MM.1S (cell line): ENCODE data around the gene ZNF175.

Experiments
- DNase-seq: peaks from one replicate; pipeline ENCODE4 v3.0.0-alpha.2; 2015
- H2AFZ ChIP-seq: fragments of 300-600 bp; sonication (generic); 2 replicates; pipeline ENCODE4 v1.6.0; 2016; ENCODE audit warnings: antibody characterized with exemption, low read length
- H3F3A ChIP-seq: fragments of 300-600 bp; sonication (generic); 2 replicates; pipeline ENCODE4 v1.6.1; 2016; ENCODE audit warnings: mild to moderate bottlenecking, antibody characterized with exemption, low read length, moderate library complexity, mixed read lengths; ENCODE audit not compliant: insufficient read depth
- H3K27ac ChIP-seq: fragments of 300-600 bp; sonication (generic); 2 replicates; pipeline ENCODE4 v1.5.1; 2016; ENCODE audit warnings: mild to moderate bottlenecking, low read length
- H3K27me3 ChIP-seq: fragments of 300-600 bp; sonication (generic); replicated peaks from 2 replicates; pipeline ENCODE4 v1.6.0; 2016; ENCODE audit warnings: low read length; ENCODE audit not compliant: insufficient read depth
- H3K36me3 ChIP-seq: fragments of 300-600 bp; sonication (generic); replicated peaks from 2 replicates; pipeline ENCODE4 v1.6.1; 2016; ENCODE audit warnings: mild to moderate bottlenecking, low read length, mixed read lengths; ENCODE audit not compliant: insufficient read depth
- H3K4me1 ChIP-seq: fragments of 300-600 bp; sonication (generic); 2 replicates; pipeline ENCODE4 v1.6.1; 2016; ENCODE audit warnings: low read length, mixed read lengths
- H3K4me2 ChIP-seq: fragments of 300-600 bp; sonication (generic); 2 replicates; pipeline ENCODE4 v1.6.0; 2016; ENCODE audit warnings: low read depth, low read length
- H3K4me3 ChIP-seq: fragments of 300-600 bp; sonication (generic); 2 replicates; pipeline ENCODE4 v1.5.1; 2016; ENCODE audit warnings: low read length, mixed read lengths
- H3K79me2 ChIP-seq: fragments of 300-600 bp; sonication (generic); 2 replicates; pipeline ENCODE4 v1.6.1; 2016; ENCODE audit warnings: mixed run types, low read length, mixed read lengths
- H3K9ac ChIP-seq: fragments of 300-600 bp; sonication (generic); 2 replicates; pipeline ENCODE4 v1.6.1; 2016; ENCODE audit warnings: low read length, mixed read lengths
- H3K9me2 ChIP-seq: fragments of 300-600 bp; sonication (generic); replicated peaks from 2 replicates; pipeline ENCODE4 v1.6.1; 2016; ENCODE audit warnings: mild to moderate bottlenecking, low read length, mixed read lengths; ENCODE audit not compliant: insufficient read depth
- H3K9me3 ChIP-seq: fragments of 300-600 bp; sonication (generic); replicated peaks from 2 replicates; pipeline ENCODE4 v1.6.1; 2016; ENCODE audit warnings: mild to moderate bottlenecking, low read length, mixed read lengths; ENCODE audit not compliant: insufficient read depth
- H4K20me1 ChIP-seq: fragments of 300-600 bp; sonication (generic); 2 replicates; pipeline ENCODE4 v1.6.1; 2016; ENCODE audit warnings: mild to moderate bottlenecking, low read length, moderate library complexity, mixed read lengths; ENCODE audit not compliant: insufficient read depth
- CTCF ChIP-seq: fragments of 300-600 bp; sonication (generic); IDR thresholded peaks from 2 replicates; pipeline ENCODE4 v1.5.1; 2016; ENCODE audit warnings: antibody characterized with exemption, low read length, mixed read lengths
- EZH2 ChIP-seq: fragments of 300-600 bp; sonication (generic); optimal IDR thresholded peaks from 2 replicates; pipeline ENCODE3; 2017; ENCODE audit warnings: low read depth, mild to moderate bottlenecking, antibody characterized with exemption, low read length, mixed read lengths
- EZH2phosphoT487 ChIP-seq: fragments of 300-600 bp; sonication (generic); IDR thresholded peaks from 2 replicates; pipeline ENCODE4 v1.6.1; 2018; ENCODE audit warnings: antibody characterized with exemption, low read length

ZNF175 gene

GRCh38 chr19:51593138-51593890, 22.2 kb downstream of the ZNF175 start:
- no peaks in the 10 kb centered on the region for H3K4me1 ChIP-seq
- peak overlapping the region; percentile 52 for H3K4me2 ChIP-seq
- H2AFZ ChIP-seq: peak overlapping the region; percentile 80; the same call in 1 of the 2 replicates
- DNase-seq: no peak
- H3K27ac ChIP-seq: no peak overlapping the region
- peak overlapping the region; percentile 28; the same call in 1 of the 2 replicates for H3K9ac ChIP-seq
- no peaks in the 10 kb centered on the region for H3F3A ChIP-seq
- no peaks in the 10 kb centered on the region for H3K79me2 ChIP-seq
- H3K9me2 ChIP-seq: no peaks in the 10 kb centered on the region
- no peaks in the 10 kb centered on the region for H3K27me3 ChIP-seq
- peak overlapping the region; percentile 69 for H3K4me3 ChIP-seq
- no peak for TF ChIP-seq EZH2phosphoT487
- H4K20me1 ChIP-seq: no peaks in the 10 kb centered on the region
- no peaks in the 10 kb centered on the region for H3K36me3 ChIP-seq
- no peaks in the 10 kb centered on the region for H3K9me3 ChIP-seq

GRCh38 chr19:51593969-51594773, 23.1 kb downstream of the ZNF175 start:
- no peaks in the 10 kb centered on the region for H3K79me2 ChIP-seq
- TF ChIP-seq EZH2 (no peak), EZH2phosphoT487 (no peak), CTCF (no peak)
- peak overlapping the region; percentile 80 for H2AFZ ChIP-seq
- no peaks in the 10 kb centered on the region for H3K4me1 ChIP-seq
- no peak overlapping the region for H3K27ac ChIP-seq
- H3K9me3 ChIP-seq: no peaks in the 10 kb centered on the region
- H3K9ac ChIP-seq: peak overlapping the region; percentile 40; the same call in 1 of the 2 replicates
- DNase-seq: peak; percentile 86
- H4K20me1 ChIP-seq: no peaks in the 10 kb centered on the region
- no peaks in the 10 kb centered on the region for H3K9me2 ChIP-seq
- no peaks in the 10 kb centered on the region for H3F3A ChIP-seq
- H3K4me2 ChIP-seq: peak overlapping the region; percentile 52
- H3K36me3 ChIP-seq: no peaks in the 10 kb centered on the region
- H3K4me3 ChIP-seq: peak overlapping the region; percentile 69
- no peaks in the 10 kb centered on the region for H3K27me3 ChIP-seq

- H3K9me3 ChIP-seq: no peaks in the 10 kb centered on the region
- H3K27me3 ChIP-seq: no peaks in the 10 kb centered on the region
- no peak for DNase-seq
- no peaks in the 10 kb centered on the region for H3F3A ChIP-seq
- no peak overlapping the region for H3K27ac ChIP-seq
- no peaks in the 10 kb centered on the region for H3K79me2 ChIP-seq
- H3K36me3 ChIP-seq: no peaks in the 10 kb centered on the region
- no peaks in the 10 kb centered on the region for H4K20me1 ChIP-seq
- no peaks in the 10 kb centered on the region for H3K4me1 ChIP-seq
- H3K4me3 ChIP-seq: peak overlapping the region; percentile 69
- no peaks in the 10 kb centered on the region for H3K9me2 ChIP-seq
- peak overlapping the region; percentile 40; the same call in 1 of the 2 replicates for H3K9ac ChIP-seq
- peak overlapping the region; percentile 52 for H3K4me2 ChIP-seq
- peak overlapping the region; percentile 65; the same call in 1 of the 2 replicates for H2AFZ ChIP-seq
- no peak for TF ChIP-seq CTCF
- no peak for TF ChIP-seq EZH2
- TF ChIP-seq EZH2phosphoT487: no peak
Measured at GRCh38 chr19:51594774-51595109, 23.7 kb downstream of the ZNF175 start.
